GM12873 (cell line): ENCODE measurements around the gene TMEM187.
A peak's percentile ranks its signal among the peaks of the same experiment; 100 is the strongest.

Experiments used
- CTCF ChIP-seq: IDR thresholded peaks from 2 replicates; pipeline ENCODE4 v1.5.1; 2012; ENCODE audit warnings: low read depth, mild to moderate bottlenecking, moderate library complexity, low read length, control low read depth; ENCODE audit not compliant: insufficient read depth; ENCODE audit errors: missing control alignments

Gene TMEM187

GRCh38 chrX:153926858-153927671 lies 45.5 kb upstream of the TMEM187 start:
- TF ChIP-seq CTCF: peak; percentile 14

- TF ChIP-seq CTCF: no peak
These were observed 45.0 kb upstream of the TMEM187 start for GRCh38 chrX:153927672-153927921.

- peak; percentile 3 for TF ChIP-seq CTCF
These were observed 44.4 kb upstream of the TMEM187 start for GRCh38 chrX:153927922-153928760.

GRCh38 chrX:153928846-153929245 lies 43.7 kb upstream of the TMEM187 start:
- no peak for TF ChIP-seq CTCF

- TF ChIP-seq CTCF: no peak
These were observed 43.0 kb upstream of the TMEM187 start for GRCh38 chrX:153929576-153929975.

- TF ChIP-seq CTCF: no peak
These were observed 42.3 kb upstream of the TMEM187 start for GRCh38 chrX:153930011-153930910.
